ENCODE measurements around the gene TMEM14A. TPM values are rescaled to one million over a fixed set of nuclear protein-coding genes. Genes with fewer than 3 reads are reported as not detected.

Gene TMEM14A
- total RNA-seq, 1 donor from 2014 or later: 26.0 TPM

- no peak for DNase-seq (ENCODE audit: low spot score)
Observed at GRCh38 chr6:52734072-52734471, 63.2 kb downstream of the TMEM14A start.

- DNase-seq (ENCODE audit: low spot score): no peak
Observed at GRCh38 chr6:52735071-52735470, 64.2 kb downstream of the TMEM14A start.

- DNase-seq (ENCODE audit: low spot score): no peak
Observed at GRCh38 chr6:52736145-52736544, 65.2 kb downstream of the TMEM14A start.

Other genes starting within 250 kb of the TMEM14A start
- gene TRAM2, start 94.1 kb upstream of the TMEM14A start, total RNA-seq (ENCODE audit: insufficient read depth, low replicate concordance): 24.3 TPM
- gene GSTA2, start 92.4 kb downstream of the TMEM14A start, total RNA-seq (ENCODE audit: insufficient read depth, low replicate concordance): 3.4 TPM
- not detected for gene GSTA1, start 132.7 kb downstream of the TMEM14A start, total RNA-seq (ENCODE audit: insufficient read depth, low replicate concordance)
- gene GSTA5, start 169.7 kb downstream of the TMEM14A start, total RNA-seq (ENCODE audit: insufficient read depth, low replicate concordance): not detected
- gene GSTA3, start 238.6 kb downstream of the TMEM14A start, total RNA-seq (ENCODE audit: insufficient read depth, low replicate concordance): not detected